Kidney capillary endothelial cell (primary cell): ENCODE measurements around the gene TBC1D8.
A peak's percentile ranks its signal among the peaks of the same experiment; 100 is the strongest.

Experiments
- DNase-seq: peaks from one replicate; pipeline ENCODE4 v3.0.0-alpha.2; 2018; ENCODE audit warnings: low spot score

The TBC1D8 gene

GRCh38 chr2:100976645-100977391, 174.4 kb downstream of the TBC1D8 start:
- DNase-seq = no peak

GRCh38 chr2:100976061-100976460, 175.1 kb downstream of the TBC1D8 start:
- no peak for DNase-seq

- DNase-seq = no peak
These were observed 175.7 kb downstream of the TBC1D8 start for GRCh38 chr2:100975521-100975785.

GRCh38 chr2:100974712-100975520, 176.3 kb downstream of the TBC1D8 start:
- DNase-seq = no peak

GRCh38 chr2:100972452-100972851, 178.7 kb downstream of the TBC1D8 start:
- DNase-seq = no peak

GRCh38 chr2:100971221-100971620, 180.0 kb downstream of the TBC1D8 start:
- DNase-seq = no peak

- no peak for DNase-seq
These were observed 181.2 kb downstream of the TBC1D8 start for GRCh38 chr2:100969998-100970397.

GRCh38 chr2:100968146-100969145, 182.7 kb downstream of the TBC1D8 start:
- no peak for DNase-seq

- no peak for DNase-seq
These were observed 183.5 kb downstream of the TBC1D8 start for GRCh38 chr2:100967716-100968115.

GRCh38 chr2:100965596-100965995, 185.6 kb downstream of the TBC1D8 start:
- no peak for DNase-seq

- no peak for DNase-seq
These were observed 186.5 kb downstream of the TBC1D8 start for GRCh38 chr2:100964681-100965169.

- no peak for DNase-seq
These were observed 187.0 kb downstream of the TBC1D8 start for GRCh38 chr2:100964222-100964621.

- DNase-seq = no peak
These were observed 188.2 kb downstream of the TBC1D8 start for GRCh38 chr2:100963026-100963375.

GRCh38 chr2:100962366-100963025, 188.7 kb downstream of the TBC1D8 start:
- no peak for DNase-seq

GRCh38 chr2:100960688-100961087, 190.5 kb downstream of the TBC1D8 start:
- no peak for DNase-seq

GRCh38 chr2:100959225-100959880, 191.8 kb downstream of the TBC1D8 start:
- peak; percentile 16 for DNase-seq

- no peak for DNase-seq
These were observed 193.1 kb downstream of the TBC1D8 start for GRCh38 chr2:100957996-100958653.
